HG03521 (cell line): ENCODE measurements around the gene RB1.
"Not testable (repeated sequence)": the region's sequence is repeated elsewhere in the genome, so short reads cannot be mapped to it uniquely, and the experiment has no call there.

Source experiments
- ATAC-seq: cut with Tn5 transposase; IDR thresholded peaks from one replicate; pipeline ENCODE4 v1.9.1; 2021; ENCODE audit warnings: mild to moderate bottlenecking, moderate library complexity; ENCODE audit not compliant: unreplicated experiment

The RB1 gene

DNA sequence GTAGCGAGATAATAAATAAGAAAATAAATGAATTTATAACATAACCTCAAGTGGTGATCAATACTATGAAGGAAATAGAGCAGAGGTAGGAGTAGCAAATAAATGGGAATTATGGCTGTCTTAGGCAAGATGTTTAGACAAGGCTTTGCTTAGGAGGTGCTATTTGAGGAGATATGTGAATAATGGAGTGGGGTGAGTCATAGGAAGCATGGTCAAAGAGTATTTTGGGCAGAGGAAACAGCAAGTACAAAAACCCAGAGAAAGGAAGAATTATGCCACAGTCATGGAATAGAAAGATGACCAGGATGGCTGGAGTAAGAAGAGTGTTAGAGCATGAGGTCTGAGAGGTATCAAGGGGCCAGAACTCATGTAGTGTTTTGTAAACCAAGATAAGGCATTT, 142.9 kb downstream of the RB1 start:
- ATAC-seq, result no peak

DNA sequence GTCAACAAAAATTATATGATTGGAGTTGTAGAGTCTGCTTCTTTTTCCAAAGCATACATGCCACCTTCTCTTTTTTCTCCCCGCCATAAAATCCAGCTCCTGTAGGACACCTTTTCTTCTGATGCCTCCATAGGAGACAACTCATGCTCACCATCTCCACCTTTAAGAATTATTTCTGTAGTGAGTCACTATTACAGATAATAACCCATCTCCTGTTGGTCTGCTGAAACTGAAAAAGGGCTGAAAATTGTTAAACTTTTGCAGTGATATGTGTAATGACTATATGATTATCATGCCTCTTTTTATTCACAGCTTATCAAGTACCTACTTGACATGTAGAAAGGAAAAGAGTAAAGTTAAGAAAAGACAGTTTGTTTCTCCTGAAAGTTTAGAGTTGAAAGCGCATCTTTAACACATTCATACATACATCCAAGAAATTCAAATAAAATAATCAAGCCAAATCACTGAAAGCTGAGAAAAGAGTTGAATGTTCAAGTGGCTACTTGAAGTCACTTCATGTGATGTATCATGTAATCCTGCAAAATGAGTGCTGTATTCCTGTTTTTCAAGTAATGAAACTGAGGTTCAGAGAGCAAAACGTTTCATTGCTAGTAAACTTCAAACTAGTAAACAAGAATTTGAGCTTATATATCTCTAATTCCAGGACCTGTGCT, 144.9 kb downstream of the RB1 start:
- no peak for ATAC-seq

DNA sequence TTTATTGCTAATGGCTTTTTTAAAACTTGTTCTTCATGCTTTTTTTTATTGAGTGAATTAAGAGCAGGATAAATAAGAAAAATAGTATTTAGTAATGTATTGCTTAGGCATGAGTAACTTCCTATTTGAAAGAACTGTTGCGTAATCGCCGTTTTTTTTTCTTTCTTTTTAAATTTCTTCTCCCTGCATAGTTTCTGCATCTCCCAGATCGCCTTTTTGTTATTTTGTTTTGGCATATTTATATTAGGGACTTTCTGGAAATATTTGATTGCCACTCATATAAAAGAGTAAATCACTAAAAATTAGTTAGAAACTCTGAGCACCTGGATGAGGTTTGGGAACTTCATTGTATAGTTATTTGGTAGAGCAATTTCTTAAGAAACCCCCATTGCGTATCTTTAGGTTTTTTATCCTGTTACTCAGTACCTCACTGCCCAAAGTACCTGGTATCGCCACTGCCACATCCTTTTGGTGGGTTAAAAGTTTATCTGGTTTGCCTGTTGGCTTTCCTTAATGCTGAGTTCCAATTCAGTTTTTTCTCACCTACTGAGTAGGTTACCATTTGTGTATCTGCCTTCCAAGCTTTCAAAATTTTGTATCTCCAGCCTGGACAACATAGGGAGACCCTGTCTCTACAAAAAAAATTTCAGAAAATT, 145.5 kb downstream of the RB1 start:
- no peak for ATAC-seq

DNA sequence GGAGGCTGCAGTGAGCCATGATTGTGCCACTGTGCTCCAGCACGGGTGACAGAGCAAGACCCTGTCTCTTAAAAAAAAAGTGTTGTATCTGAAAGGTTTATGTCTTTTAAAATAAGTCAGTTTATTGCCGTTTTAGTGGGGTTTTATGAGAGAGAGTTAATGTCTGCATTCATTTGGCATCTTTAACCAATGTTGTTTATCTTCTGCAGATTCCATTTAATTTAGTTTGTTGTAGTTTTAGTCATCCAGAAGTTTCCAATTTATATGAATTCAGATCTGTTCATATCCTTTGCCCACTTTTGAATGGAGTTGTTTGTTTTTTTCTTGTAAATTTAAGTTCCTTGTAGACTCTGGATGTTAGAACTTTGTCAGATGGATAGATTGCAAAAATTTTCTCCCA, 146.1 kb downstream of the RB1 start:
- ATAC-seq, result no peak

DNA sequence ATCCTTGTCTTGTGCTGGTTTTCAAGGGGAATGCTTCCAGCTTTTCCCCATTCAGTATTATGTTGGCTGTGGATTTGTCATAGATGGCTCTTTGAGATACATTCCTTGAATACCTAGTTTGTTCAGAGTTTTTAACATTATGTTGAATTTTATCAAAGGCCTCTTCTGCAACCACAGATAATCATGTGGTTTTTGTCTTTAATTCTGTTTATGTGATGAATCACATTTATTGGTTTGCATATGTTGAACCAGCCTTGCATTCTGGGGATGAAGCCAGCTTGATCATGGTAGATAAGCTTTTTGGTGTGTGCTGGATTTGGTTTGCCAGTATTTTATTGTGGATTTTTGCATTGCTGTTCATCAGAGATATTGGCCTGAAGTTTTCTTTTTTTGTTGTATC, 147.6 kb downstream of the RB1 start:
- not testable (repeated sequence) for ATAC-seq

DNA sequence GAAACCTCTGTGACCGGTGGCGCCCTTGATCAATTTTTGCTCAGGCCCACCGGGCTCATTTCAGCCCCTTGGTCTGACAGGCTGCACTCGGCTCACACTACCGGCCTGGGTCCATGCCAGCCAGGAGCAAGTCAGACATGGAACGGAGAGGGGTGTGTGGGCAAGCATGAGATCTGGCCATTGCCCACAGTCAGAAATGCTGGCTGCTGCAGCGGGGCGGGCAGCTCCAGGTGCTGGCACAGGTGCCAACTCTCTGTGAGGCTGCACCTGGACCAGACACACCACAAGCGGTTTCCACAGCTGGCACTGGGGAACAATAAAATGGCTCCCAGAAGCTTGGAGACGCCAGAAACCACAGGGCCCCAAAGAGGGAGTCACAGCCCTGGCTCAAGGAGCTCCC, 153.0 kb downstream of the RB1 start:
- no peak for ATAC-seq

DNA sequence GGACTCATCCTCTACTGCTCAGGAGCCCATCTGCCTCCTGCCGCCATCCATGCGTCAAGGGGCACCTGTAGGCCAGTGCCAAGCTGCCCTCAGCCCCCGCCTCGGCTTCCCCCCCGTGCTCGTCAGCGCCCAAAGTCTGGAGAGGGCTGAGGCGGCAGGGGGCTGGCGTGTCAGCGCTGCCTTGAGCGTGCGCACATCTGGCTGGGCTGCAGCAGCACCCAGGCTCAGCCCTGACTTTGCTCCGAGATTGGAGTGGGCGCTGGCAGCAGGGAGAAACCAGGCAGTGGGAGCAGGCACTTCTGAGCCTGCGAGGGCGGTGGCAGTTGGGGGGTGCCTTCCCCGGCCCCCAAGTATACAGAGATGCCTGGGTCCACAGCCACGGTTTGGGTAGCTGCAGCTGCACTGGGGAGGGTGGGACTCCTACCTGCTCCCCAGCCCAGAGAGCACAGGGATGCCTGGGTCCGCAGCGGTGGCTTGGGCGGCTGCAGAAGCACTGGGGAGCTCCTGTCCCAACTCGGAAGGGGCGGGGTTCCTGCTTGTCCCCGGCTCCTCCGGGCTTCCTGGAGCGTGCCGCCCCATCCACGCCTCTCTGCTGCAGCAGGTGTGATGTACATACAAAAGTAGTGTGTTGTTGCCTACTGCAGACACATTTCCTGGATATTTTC, 154.2 kb downstream of the RB1 start:
- ATAC-seq, result no peak

DNA sequence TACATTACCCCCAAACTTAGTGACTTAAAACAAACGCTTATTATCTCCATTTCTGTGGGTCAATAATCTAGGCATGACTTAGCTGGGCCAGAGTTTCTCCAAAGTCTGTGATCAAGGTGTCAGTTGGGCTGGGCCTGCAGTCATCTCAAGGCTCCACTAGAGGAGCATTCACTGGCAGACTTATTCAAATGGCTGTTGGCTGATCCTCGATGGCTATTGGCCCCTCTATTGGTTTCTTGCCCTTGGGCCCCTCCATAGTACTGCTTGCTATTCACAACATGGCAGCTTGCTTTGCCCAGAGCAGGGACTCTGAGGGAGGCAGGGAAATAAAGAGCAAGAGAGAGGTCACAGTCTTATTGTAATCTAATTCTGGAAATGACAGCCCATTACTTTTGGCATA, 171.7 kb downstream of the RB1 start:
- no peak for ATAC-seq

DNA sequence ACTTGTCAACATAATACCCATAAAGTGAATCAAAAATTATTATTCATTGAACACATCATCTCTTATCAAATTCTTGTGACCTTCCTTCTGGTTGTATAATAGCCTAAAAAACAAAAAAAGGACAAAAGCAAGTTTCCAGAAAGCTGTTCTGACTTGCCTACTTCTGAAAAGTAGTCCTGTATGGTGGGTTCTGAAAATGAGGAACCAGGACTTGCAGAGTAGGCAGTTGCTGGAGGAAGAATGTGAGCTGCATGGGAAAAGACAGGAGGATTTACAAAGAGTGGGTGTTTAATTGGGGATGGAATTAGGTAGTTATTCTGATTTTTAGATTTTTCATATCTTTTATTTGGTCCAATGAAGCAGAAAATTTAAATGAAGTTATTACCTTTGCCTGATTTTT, 172.7 kb downstream of the RB1 start:
- ATAC-seq, result no peak

DNA sequence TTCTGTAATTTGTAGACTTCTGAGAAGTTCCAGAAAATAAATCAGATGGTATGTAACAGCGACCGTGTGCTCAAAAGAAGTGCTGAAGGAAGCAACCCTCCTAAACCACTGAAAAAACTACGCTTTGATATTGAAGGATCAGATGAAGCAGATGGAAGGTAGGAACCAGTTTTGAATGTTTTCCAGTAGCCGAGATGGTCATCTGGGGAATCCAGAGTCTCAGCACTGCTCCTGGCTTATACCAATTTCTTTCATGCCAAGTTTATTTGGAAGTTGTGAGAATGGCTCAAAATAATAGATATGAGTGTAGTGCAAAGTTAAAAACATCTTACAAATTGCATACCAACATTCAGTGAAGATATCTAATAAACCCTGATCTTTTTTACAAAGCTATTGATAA, 173.1 kb downstream of the RB1 start:
- no peak for ATAC-seq

DNA sequence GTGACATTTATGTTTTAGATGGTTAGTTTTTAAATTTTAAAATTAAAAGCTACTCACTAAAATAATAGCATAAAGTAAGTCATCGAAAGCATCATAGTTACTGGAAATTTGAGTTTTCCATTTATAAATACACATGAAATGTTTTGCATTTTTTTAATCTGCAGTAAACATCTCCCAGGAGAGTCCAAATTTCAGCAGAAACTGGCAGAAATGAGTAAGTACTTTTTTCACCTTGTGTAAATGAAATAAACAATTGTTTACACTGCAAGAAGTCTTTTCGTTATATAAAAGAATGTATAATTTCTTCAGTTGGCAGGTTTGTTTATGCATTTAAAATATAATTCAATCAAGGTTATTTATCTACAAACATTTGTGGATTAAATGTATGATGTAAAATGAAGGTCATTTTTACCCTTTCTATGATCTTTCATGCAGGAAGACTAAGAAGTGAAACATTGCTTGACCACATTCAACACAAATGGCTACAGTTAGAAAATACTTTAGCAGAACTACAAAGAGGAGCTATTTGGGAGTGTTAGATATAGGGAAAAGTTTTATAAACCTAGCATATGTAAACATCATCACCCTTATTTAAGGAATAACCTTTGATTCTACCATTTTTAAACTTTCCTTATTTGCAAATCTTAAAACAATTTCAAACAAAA, 173.8 kb downstream of the RB1 start:
- ATAC-seq, result no peak

DNA sequence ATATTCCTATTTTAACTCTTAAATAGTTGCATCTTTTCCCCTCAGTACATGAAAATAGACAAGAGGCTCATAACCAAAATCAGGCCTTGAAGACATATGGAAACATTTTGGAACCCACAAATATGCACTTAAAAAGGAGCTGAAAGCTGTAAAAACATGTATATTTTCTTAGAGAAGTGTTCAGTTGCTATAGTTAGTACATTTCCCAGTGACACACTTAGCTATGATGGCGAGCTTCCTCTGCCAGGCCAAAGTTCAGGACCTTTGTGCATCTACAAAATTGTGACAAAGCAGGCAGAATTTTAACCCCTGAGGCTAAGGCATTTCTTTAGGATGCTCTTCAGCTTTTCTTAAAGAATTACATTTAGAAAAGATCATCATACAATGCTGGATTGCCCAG, 174.8 kb downstream of the RB1 start:
- no peak for ATAC-seq

DNA sequence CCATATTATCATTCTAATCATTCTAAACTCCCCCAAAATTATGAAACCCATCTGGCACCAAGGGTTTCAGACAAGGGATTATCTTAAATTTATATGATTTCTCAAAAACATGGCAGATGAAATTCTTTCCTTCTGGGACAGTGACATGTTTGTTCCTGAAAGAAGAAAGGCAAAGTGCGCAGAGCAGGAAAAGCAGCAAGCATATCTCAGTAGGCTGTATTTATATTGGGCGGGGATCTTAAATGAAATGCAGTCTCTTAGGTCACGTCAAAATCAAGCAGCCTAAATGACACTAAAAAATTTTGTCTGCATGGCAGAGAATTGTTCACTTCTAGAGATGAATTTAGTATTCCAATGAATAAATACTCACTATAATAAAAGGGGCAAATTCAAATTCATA, 180.0 kb downstream of the RB1 start:
- no peak for ATAC-seq

DNA sequence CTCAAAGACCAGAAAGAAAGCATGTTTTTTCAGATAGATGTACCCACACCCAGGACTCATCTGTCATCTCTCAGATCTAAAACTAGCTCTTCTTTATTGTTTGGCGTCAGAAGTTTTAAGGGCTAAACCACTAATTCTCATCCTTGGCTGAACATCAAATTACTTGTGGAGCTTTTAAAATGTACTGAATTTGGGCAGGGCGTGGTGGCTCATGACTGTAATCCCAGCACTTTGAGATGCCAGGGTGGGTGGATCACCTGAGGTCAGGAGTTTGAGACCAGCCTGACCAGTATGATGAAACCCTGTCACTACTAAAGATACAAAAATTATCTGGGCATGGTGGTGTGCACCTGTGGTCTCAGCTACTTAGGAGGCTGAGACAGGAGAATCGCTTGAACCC, 181.9 kb downstream of the RB1 start:
- no peak for ATAC-seq

DNA sequence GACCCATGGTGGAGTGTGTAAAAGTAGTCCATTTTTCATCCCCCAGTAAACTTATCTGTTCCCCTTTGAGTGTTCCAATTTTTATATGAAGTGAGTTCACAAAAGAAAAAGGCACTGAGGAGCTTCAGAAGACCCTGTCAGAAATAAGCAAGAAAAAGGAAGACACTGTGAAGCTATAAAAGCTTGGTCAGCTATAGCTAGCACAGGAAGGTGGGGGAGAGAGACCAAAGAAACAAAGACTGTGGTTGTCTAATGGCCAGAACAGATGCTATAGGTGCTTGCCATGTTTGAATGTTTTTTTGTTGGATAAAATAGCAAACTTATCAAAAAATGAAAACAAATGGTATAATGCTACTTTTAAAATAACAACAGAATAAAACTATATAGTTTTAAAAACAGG, 182.8 kb downstream of the RB1 start:
- ATAC-seq, result no peak

DNA sequence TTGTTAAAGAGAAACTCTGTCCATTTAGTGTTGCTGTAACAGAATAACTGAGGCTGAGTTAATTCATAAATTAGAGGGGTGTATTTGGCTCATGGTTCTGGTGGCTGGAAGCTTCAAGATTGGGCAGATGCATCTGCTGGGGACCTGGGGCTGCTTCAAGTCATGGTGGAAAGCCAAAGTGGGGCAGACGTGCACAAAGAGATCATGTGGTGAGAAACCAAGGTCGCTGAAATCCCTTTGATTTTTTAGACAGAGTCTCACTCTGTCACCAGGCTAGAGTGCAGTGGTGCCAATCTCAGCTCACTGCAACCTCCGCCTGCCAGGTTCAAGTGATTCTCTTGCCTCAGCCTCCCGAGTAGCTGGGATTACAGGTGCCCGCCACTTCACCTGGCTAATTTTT, 183.3 kb downstream of the RB1 start:
- ATAC-seq, result no peak

DNA sequence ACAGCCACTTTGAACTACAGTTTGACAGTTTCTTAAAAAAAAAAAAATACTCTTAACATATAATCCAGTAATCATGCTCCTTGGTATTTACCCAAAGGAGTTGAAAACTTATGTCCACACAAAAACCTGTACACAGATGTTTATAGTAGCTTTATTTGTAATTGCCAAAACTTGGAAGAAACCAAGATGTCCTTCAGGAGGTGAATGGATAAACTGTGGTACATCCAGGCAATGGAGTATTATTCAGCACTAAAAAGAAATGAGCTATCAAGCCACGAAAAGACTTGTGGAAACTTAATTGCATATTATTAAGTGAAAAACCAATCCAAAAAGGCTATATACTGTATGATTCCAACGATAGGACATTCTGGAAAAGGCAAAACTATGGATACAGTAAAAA, 184.4 kb downstream of the RB1 start:
- no peak for ATAC-seq

DNA sequence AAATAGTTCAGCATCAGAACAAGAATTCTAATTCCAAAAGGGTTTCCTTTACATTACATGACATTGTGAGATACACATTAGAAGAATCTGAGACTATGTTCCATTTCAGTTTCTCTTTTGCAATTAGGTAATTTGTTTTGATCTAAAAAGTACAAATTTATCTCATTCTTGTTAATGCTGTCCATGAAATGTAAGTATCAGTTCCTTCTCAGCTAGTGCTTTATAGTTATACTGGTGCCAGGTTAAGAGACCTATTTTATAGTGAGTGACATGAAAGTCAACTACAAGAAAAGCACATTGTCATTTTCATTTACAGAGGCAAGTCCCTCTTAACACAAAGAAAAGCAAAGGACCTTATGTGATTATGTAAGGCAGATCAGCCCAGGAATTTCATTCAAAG, 185.4 kb downstream of the RB1 start:
- ATAC-seq, result no peak

DNA sequence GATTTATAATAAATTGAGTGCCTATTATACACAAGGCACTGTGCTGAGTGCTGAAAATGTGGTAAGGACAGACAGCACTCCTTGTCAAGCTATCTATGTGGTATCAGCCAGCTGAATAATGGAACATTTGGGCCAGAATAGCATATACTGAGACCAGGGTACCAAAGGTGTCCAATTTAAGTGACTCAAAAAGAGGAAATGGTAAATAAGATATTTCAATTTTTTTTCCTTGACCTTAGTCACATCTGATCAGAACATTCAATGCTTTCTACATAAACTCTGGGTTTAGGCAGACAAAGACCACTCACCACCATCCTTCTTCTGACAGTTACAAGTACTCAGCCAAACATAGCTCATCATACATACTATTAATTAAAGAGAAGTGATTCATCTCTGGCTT, 186.1 kb downstream of the RB1 start:
- no peak for ATAC-seq

DNA sequence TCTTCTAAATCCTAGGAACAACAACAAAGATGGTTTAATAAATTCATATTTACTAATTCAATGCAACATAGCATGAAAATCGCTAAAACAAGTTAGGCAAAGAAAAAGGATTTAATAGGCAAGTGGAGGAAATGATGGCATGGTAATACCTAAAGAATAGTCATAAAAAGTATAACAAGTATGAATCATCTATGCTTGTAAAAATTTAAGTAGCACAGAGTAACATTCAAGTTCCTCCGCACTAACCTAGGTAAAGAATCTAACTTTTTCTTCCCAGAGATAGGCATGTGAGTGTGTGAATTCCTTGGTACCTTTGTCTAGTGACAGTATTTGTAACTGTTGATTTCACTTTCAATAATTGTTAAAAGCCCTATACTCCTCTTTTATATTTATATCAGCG, 186.7 kb downstream of the RB1 start:
- no peak for ATAC-seq

DNA sequence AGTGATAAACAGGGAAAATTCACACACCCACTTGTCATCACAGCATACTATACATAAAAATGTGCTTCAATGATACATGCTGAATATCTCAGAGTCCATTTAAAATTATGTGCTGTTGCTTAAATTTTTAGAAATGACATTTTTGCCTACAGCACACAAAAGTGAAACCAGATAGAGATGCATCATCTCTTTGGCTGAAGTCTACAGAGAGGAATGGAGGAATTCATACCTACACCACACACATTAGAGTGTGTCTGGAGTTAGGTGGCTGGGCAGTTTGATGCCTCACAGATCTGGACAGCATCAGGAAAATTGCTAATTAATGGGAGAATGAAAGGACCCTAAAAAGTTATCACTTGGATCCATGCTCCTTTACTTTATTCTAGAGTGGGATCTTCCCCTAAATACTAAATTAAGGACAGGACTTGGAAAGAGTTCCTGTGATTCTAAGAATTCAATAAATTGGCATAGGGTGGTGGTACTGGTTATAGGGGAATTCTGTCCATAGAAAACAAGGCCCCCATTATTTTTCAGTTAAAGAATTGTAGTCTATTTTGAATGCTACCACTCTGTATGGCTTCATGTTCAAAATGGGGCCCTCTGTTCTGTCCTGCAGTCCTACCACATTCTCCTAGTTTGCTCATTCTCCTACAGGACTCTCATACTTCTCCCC, 188.0 kb downstream of the RB1 start:
- ATAC-seq, result no peak

DNA sequence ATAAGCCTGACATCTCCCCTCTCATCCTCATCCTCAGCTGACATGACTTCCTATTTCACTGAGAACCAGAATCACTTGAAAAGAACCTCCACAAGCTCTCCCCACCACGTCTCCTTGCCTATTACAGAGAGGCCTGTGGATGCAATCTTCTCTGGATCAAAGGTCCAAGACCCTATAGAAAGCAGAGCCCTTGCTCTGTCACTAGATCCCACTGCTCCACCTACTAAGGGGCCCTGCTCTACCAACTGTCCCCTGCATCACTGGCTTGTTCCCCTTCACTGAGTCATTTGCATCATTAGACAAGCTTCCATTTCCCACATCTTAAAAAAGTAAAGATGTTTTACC, 188.5 kb downstream of the RB1 start:
- ATAC-seq, result peak; percentile 42
